ENCODE data around the gene GHITM.
A peak's percentile ranks its signal among the peaks of the same experiment; 100 is the strongest.

- TF ChIP-seq POLR2A (IDR thresholded peaks at IDR 0.05): no peak
- TF ChIP-seq CTCF (IDR thresholded peaks at IDR 0.05): peak in 4 of 6 experiments; percentile 17 to 45 (median 24)
Observed at GRCh38 chr10:84097787-84098353, 41.4 kb upstream of the GHITM start.
